Retina (tissue), 1 donor: ENCODE measurements around the gene SNAPC1.
A peak's percentile ranks its signal among the peaks of the same experiment; 100 is the strongest.
"Not testable (repeated sequence)": the region's sequence is repeated elsewhere in the genome, so short reads cannot be mapped to it uniquely, and the experiment has no call there.

Experiments
- DNase-seq: peaks from one replicate; pipeline ENCODE4 v3.0.0-alpha.2; 2016

SNAPC1 gene

DNA sequence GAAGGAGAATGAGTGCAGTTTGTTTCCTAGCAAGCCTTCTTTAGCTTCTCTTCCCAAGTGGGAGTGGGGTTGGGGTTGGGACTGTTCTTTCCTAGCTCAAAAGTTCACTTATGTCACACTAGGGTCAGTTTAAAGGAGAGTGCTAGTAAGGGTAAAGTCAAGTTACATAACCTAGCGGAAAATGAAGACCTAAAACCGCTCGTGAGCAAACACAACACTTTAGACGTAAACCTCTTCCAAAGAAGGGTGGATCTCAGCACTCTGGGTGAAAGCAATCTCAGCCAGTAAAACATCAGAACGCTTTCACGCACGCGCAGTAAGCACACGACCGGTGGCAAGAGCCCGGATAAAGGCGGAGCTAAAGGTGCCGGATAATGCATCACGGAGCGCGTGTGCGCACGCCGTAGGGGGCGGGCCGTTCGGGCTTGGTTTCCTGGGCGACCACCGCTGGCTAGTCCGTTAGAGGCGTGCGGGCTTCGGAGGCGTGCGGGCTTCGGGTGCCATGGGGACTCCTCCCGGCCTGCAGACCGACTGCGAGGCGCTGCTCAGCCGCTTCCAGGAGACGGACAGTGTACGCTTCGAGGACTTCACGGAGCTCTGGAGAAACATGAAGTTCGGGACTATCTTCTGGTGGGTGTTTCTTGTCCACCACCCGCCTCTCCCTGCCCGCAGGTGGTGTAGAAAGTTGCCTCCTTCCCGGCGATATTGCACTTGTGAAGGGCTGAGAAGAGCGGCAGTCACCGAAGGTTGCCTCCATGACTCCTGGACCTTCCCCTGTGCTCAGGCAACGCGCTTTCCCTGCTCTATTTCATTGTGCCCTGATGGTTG is at the start of gene SNAPC1:
TSS of gene SNAPC1 (plus strand) at position 462 of the 828 bp plus-strand sequence. CDS start at position 503, 41 bp downstream.
- DNase-seq: peak; percentile 96

GRCh38 chr14:61713724-61714437 is 48.3 kb upstream of the SNAPC1 start:
- no peak for DNase-seq

DNA sequence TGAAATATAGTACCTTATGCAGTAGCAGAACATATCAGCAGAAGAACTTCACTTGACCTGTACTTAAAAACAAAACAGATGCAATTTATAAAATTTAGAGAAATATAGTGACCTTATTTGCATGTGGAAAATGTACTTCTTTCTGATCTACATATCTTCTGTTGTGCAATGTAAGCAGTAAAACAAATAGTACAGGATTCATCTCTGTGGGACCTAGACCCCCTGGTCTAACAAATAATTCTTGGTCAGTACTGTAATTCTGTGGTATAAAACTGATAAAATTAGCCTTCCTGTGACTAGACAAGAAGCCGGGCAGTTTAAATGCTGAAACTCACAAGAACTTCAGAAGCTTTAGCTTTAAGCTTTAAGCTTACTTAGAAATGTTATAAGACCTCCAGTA is 45.3 kb upstream of the SNAPC1 start:
- no peak for DNase-seq

DNA sequence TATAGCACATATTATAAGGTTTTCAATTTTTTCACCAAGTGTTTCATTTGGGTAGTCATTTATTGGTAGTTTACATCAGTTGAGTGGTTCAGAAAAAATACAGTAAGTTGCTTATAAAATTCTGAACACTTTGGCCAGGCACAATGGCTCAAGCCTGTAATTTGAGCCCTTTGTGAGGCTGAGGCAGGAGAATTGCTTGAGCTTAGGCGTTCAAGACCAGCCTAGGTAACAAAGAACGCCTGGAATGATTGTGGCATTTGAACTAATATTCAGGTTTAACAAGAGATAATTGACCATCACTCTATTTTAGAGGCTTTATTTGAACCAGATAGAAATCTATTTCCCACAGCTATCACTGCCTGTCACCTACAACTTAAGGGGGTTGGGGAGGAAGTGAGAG is 44.2 kb upstream of the SNAPC1 start:
- DNase-seq: no peak

GRCh38 chr14:61719344-61720293 is 42.6 kb upstream of the SNAPC1 start:
- no peak for DNase-seq

DNA sequence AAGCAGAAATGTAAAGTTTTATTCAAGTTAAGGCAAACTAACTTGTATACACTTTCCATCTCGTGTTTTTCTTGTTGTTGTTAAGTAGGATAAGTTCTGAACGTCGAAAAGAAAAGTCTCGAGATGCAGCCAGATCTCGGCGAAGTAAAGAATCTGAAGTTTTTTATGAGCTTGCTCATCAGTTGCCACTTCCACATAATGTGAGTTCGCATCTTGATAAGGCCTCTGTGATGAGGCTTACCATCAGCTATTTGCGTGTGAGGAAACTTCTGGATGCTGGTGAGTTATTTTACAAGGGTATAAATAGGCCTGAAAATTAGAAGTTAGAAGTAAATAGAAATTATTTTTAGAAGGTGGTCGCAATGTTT is 41.9 kb upstream of the SNAPC1 start:
- DNase-seq: no peak

GRCh38 chr14:61720741-61721140 is 41.5 kb upstream of the SNAPC1 start:
- DNase-seq: no peak

GRCh38 chr14:61724133-61724532 is 38.1 kb upstream of the SNAPC1 start:
- DNase-seq: no peak

- DNase-seq: no peak
Measured at GRCh38 chr14:61726778-61727658, 35.2 kb upstream of the SNAPC1 start.

DNA sequence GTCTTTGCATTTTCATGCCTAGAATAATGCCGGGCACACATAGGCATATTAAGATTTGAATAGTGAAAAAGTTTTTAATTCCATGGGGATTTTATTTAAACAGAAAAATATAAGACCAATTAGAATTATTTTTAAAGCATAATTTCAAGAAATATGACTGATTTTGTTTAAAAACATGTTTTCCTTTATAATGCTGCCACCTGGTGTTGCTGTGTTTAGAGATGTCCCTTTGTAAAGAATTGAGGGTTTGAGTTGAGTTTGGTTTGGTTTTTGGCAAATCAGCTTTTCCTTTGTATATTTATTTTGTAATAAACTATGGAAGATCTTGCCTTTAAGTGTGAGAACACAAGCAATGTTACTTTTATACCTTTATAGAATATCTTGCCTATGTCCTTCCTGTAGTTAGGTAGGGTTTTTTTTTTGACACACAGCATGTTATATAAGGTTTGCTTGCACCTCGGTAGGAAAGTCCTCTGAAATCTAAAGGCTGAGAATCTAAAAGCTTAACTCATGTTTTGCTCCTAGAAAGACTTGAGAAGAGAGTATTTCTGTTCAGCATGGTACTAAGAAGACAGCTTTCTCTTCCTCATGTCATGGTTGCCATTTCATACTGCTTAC is 31.4 kb upstream of the SNAPC1 start:
- no peak for DNase-seq

DNA sequence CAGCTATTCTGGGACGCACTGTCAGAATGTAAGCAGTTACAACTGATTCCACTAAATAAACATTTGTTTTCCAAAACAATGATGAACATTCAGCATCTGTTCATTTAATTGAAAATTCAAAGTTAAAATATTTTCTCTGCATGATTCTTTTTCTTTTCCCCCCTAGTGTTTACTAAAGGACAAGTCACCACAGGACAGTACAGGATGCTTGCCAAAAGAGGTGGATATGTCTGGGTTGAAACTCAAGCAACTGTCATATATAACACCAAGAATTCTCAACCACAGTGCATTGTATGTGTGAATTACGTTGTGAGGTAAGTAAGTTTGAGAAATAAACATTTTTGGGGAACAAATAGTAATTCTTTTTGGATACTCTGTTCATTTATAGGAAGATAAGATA is 28.2 kb upstream of the SNAPC1 start:
- no peak for DNase-seq

GRCh38 chr14:61736751-61737150 is 25.5 kb upstream of the SNAPC1 start:
- DNase-seq: no peak

DNA sequence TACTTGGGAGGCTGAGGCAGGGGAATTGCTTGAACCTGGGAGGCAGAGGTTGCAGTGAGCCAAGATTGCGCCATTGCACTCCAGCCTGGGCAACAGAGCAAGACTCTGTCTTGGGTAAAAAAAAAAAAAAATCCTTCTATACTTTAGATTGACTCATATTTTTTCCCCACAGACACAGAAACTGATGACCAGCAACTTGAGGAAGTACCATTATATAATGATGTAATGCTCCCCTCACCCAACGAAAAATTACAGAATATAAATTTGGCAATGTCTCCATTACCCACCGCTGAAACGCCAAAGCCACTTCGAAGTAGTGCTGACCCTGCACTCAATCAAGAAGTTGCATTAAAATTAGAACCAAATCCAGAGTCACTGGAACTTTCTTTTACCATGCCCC is 24.3 kb upstream of the SNAPC1 start:
- DNase-seq: no peak

DNA sequence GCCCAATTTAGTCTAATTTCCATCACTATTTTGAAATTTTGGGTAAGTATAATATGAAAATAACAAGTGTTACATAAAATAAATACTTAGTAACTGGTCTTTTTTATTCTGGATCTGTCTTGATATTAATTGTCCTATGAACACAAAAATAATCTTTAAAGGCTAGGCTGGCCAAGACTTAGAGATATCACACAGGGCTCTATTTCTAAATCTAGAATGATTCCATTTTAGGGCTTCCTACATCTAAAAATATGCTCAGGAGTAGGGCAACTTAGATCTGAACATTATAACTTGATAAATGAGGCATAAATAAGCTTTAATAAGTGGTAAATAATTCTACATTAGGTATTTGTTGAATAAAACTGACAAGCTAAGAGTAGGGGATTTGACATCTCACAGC is 23.1 kb upstream of the SNAPC1 start:
- DNase-seq: no peak

DNA sequence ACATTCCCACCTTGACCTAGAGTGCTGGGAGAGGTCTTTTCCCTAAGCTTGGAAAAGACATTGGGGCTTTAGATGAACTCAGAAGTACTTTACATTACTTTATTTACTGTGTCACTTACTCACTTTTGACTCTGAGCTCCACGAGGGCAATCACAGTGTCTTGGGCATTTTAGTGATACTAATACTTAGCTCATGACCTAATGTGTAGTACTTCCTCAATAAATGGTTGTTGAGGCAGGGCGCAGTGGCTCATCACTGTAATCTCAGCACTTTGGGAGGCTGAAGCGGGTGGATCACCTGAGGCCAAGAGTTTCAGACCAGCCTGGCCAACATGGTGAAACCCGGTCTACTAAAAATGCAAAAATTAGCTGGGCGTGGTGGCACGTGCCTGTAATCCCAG is 19.8 kb upstream of the SNAPC1 start:
- DNase-seq: no peak

DNA sequence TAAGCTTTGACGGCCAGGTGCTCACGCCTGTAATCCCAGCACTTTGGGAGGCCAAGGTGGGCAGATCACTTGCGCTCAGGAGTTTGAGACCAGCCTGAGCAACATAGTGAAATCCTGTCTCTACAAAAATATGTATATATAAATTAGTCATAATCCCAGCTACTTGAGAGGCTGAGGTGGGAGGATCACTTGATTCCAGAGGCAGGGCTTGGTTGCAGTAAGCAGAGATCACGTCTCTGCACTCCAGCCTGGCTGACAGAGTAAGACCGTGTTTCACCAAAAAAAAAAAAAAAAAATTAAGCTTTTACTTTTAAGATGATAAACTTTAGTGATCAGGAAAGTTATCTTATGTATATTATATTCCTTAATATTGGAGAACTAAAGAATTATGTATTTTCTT is 18.0 kb upstream of the SNAPC1 start:
- no peak for DNase-seq

DNA sequence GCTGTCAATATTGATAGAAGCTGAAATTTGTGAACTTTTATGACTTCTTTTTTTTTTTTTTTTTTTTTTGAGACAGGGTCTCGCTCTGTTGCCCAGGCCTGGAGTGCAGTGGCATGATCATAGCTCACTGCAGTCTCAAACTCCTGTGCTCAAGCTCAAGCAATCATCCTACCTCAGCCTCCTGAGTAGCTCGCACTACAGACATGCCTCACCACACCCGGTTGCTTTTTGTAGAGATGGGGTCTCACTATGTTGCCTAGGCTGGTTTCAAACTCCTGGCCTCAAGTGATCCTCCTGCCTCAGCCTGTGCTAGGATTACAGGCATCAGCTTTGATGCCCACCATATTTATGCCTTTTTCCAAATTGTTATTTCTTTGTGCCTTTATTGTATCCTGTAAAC is 15.9 kb upstream of the SNAPC1 start:
- DNase-seq: not testable (repeated sequence)

DNA sequence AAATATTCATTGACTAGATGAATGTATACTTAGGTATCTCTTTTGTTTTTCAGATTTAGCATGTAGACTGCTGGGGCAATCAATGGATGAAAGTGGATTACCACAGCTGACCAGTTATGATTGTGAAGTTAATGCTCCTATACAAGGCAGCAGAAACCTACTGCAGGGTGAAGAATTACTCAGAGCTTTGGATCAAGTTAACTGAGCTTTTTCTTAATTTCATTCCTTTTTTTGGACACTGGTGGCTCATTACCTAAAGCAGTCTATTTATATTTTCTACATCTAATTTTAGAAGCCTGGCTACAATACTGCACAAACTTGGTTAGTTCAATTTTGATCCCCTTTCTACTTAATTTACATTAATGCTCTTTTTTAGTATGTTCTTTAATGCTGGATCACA is 15.3 kb upstream of the SNAPC1 start:
- DNase-seq: no peak

- no peak for DNase-seq
Measured at GRCh38 chr14:61747342-61747741, 14.9 kb upstream of the SNAPC1 start.

- DNase-seq: no peak
Measured at GRCh38 chr14:61749264-61749663, 13.0 kb upstream of the SNAPC1 start.

DNA sequence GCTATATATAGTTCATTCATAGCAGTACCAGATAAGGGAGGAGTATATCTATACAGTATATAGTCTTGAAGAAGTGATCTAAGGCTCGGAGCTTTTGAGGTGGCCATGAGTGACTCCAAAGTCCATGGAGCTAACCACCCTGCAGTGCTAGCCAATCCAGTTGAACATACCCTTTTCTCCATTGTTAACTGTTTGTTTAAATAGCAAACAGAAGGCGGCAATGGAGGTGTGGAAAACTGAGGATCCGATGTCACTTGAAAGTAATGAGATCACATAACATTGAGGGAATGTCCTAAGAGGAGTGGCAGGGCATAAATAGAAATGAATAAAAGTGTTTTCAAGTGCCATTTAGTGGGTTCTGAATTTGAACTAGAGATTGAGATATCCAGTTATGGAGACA is 12.4 kb upstream of the SNAPC1 start:
- DNase-seq: no peak
